H1 (cell line): Measurements from ENCODE around the gene TMED3. TPM values are rescaled to one million over a fixed set of nuclear protein-coding genes. Genes with fewer than 3 reads are reported as not detected.

Experiments
- KDM1A ChIP-seq: fragments of 200-600, 300-600 bp; sonication (generic); IDR thresholded peaks from 2 replicates; pipeline ENCODE4 v1.7.1; 2016; ENCODE audit warnings: mild to moderate bottlenecking, low read length, borderline replicate concordance
- polyA plus RNA-seq, 7 experiments: library from polyadenylated mRNA; depleted of rRNA in 3 of 7; stranded (reverse) in 5 of 7; unstranded in 2 of 7; fragments of >200 nt in 5 of 7; fragments of 200-250 nt in 2 of 7; gene quantifications; 1 replicate in 5 of 7; 2 replicates in 1 of 7; 4 replicates in 1 of 7; pipeline versions ENCODE4 v1.2.1 to v1.2.3, GENCODE V29; 2011 to 2013; ENCODE audit warnings: missing spikeins in 2 of 7, mixed read lengths in 2 of 7
- total RNA-seq: library from RNA; stranded (reverse); fragmentation: NEBNext Ultra II Directional; extraction: Animal tissue kit (Norgen Biotek cat#: 25700); gene quantifications from 2 replicates; pipeline ENCODE4 v1.2.1, GENCODE V29; 2021

TMED3 gene
- total and polyA plus RNA-seq, 2 of the 8 experiments (the other 6 are each of a cell fraction or from before 2014, with no cell fraction given) = 50.2 to 110 TPM

- no peak for TF ChIP-seq KDM1A
These were observed 47.2 kb downstream of the TMED3 start (continued) for GRCh38 chr15:79358069-79358468.
